GM12878 (cell line): ENCODE measurements around the gene LRRC3B. TPM values are rescaled to one million over a fixed set of nuclear protein-coding genes. Genes with fewer than 3 reads are reported as not detected.

Experiments used
- ATAC-seq: fragments of 200-7000 bp; cut with Tn5 transposase; 3 replicates; pipeline ENCODE4 v1.9.1; 2020; ENCODE audit warnings: mild to moderate bottlenecking, moderate library complexity
- BruUV-seq: library from RNA; stranded (reverse); fragments of 400-500 nt; replicated peaks from 2 replicates; lab custom pipeline; 2021; lab: Mats Ljungman, UMichigan
- CTCF ChIA-PET: fragments of 300-600 bp; sonication (Branson Sonifier 250); formaldehyde crosslinking; extraction: SDS; loops from one replicate; lab custom pipeline; 2021; ENCODE audit warnings: inconsistent platforms; lab: Yijun Ruan, JAX
- POLR2A ChIA-PET: fragments of 350-600 bp; formaldehyde crosslinking; extraction: SDS; loops from one replicate; lab custom pipeline; 2021; ENCODE audit warnings: inconsistent platforms; lab: Charles Lee
- RAD21 ChIA-PET: fragments of 300-600 bp; sonication (Branson Sonifier 250); formaldehyde crosslinking; loops from one replicate; lab custom pipeline; 2023; ENCODE audit warnings: antibody characterized with exemption; ENCODE audit not compliant: unreplicated experiment; lab: Charles Lee
- SMC1A ChIA-PET: fragments of 300-600 bp; sonication (Branson Sonifier 250); formaldehyde crosslinking; loops from one replicate; lab custom pipeline; 2023; ENCODE audit not compliant: unreplicated experiment, uncharacterized antibody; lab: Charles Lee
- DNase-seq: peaks from one replicate; pipeline ENCODE4 v3.0.0-alpha.2; 2011; ENCODE audit warnings: low read depth, low spot score
- FAIRE-seq: peaks from 3 replicates; lab custom pipeline; 2011; peaks lifted over from hg19 to GRCh38; lab: Jason Lieb, UNC
- H2AFZ ChIP-seq: 2 replicates; pipeline ENCODE4 v1.6.0; 2011; ENCODE audit warnings: low read depth, low read length, control low read depth; ENCODE audit not compliant: control insufficient read depth
- H3K27ac ChIP-seq: 2 replicates; pipeline ENCODE4 v1.5.1; 2011; ENCODE audit warnings: control low read depth; ENCODE audit not compliant: control insufficient read depth, insufficient read depth
- H3K27me3 ChIP-seq, 2 experiments: replicated peaks in 1 of 2; 2 replicates each; pipeline versions ENCODE4 v1.6.0 to v1.6.1; 2011; ENCODE audit warnings: low read length in 1 of 2; ENCODE audit not compliant: control insufficient read depth in 2 of 2, insufficient read depth in 2 of 2
- H3K36me3 ChIP-seq, 2 experiments: 2 replicates each; pipeline ENCODE4 v1.5.1; 2011; ENCODE audit warnings: low read length in 1 of 2; ENCODE audit not compliant: control insufficient read depth in 2 of 2, insufficient read depth in 2 of 2
- H3K4me1 ChIP-seq: 2 replicates; pipeline ENCODE4 v1.6.1; 2011; ENCODE audit warnings: mild to moderate bottlenecking, low read length, moderate library complexity, mixed read lengths; ENCODE audit not compliant: control insufficient read depth, insufficient read depth
- H3K4me2 ChIP-seq: 2 replicates; pipeline ENCODE4 v1.6.0; 2011; ENCODE audit warnings: control low read depth; ENCODE audit not compliant: control insufficient read depth, insufficient read depth
- H3K4me3 ChIP-seq: fragments of 200-600 bp; sonication (generic); 2 replicates; pipeline ENCODE4 v1.5.1; 2016
- H3K79me2 ChIP-seq: 2 replicates; pipeline ENCODE4 v1.6.0; 2011; ENCODE audit warnings: low read length; ENCODE audit not compliant: control insufficient read depth, insufficient read depth
- H3K9ac ChIP-seq: 2 replicates; pipeline ENCODE4 v1.8.0; 2011; ENCODE audit warnings: low read length, control low read depth, mixed read lengths; ENCODE audit not compliant: control insufficient read depth, insufficient read depth
- H3K9me3 ChIP-seq: replicated peaks from 3 replicates; pipeline ENCODE4 v1.5.1; 2011; ENCODE audit warnings: mild to moderate bottlenecking, low read length; ENCODE audit not compliant: control insufficient read depth, insufficient read depth
- H4K20me1 ChIP-seq: 2 replicates; pipeline ENCODE4 v1.6.0; 2011; ENCODE audit not compliant: control insufficient read depth, insufficient read depth
- CEBPB ChIP-seq, 2 experiments: fragments of 150-350 bp in 1 of 2; IDR thresholded peaks; 2 replicates each; pipeline ENCODE4 v1.6.1; 2012 to 2014; ENCODE audit warnings: low read depth in 2 of 2, low read length in 2 of 2, borderline replicate concordance in 1 of 2, inconsistent platforms in 1 of 2
- DPF2 ChIP-seq: fragments of 450-650 bp; IDR thresholded peaks from 2 replicates; pipeline ENCODE4 v1.6.1; 2017; ENCODE audit warnings: mild to moderate bottlenecking
- EGR1 ChIP-seq, 2 experiments: IDR thresholded peaks; 1 replicate in 1 of 2; 2 replicates in 1 of 2; pipeline ENCODE4 v1.6.1; 2011 to 2012; ENCODE audit warnings: low read depth in 2 of 2, low read length in 2 of 2, borderline replicate concordance in 1 of 2, mild to moderate bottlenecking in 1 of 2, moderate library complexity in 1 of 2
- NFYB ChIP-seq: IDR thresholded peaks from 2 replicates; pipeline ENCODE4 v1.6.1; 2011; ENCODE audit warnings: low read depth, mild to moderate bottlenecking, low read length, improper control_type of control experiment, moderate library complexity; ENCODE audit not compliant: insufficient read depth
- TAF1 ChIP-seq: IDR thresholded peaks from 2 replicates; pipeline ENCODE4 v1.6.1; 2011; ENCODE audit warnings: mild to moderate bottlenecking, low read depth, low read length, borderline replicate concordance
- WGBS: methylation state at CpG from one replicate; pipeline ENCODE4 v1.1.6; 2016; ENCODE audit warnings: low lambda C conversion rate; ENCODE audit not compliant: insufficient replicate concordance, insufficient coverage; ENCODE audit errors: missing lambda C conversion rate; 5-methylcytosine and 5-hydroxymethylcytosine counted together
- in situ Hi-C: fragments of 300-500 bp; cut with MboI; formaldehyde crosslinking; loops from 9 replicates; pipeline ENCODE4 v1.14.3; 2018; ENCODE audit warnings: mixed read lengths
- intact Hi-C: fragments of 100-400 bp; cut with micrococcal nuclease; formaldehyde crosslinking; loops from one replicate; pipeline ENCODE4 v1.14.2; 2022; ENCODE audit not compliant: unreplicated experiment
- polyA plus RNA-seq, 11 experiments: library from polyadenylated mRNA; depleted of rRNA in 4 of 11; unstranded in 6 of 11; stranded (reverse) in 5 of 11; fragments of >200 nt; fragmentation: Nextera tagmentation in 4 of 11; fragmentation: Illumina TruSeq in 1 of 11; extraction: Ambion mirVana in 4 of 11; extraction: Trizol in 1 of 11; gene quantifications; 1 replicate in 1 of 11; 2 replicates in 10 of 11; pipeline versions ENCODE4 v1.2.1 to v1.2.3, GENCODE V29; 2011 to 2016; ENCODE audit warnings: inconsistent platforms in 2 of 11, missing spikeins in 2 of 11, low read depth in 1 of 11
- total RNA-seq, 4 experiments: library from RNA; depleted of rRNA in 3 of 4; stranded (reverse); fragments of >200 nt in 3 of 4; fragmentation: Illumina TruSeq in 1 of 4; extraction: Trizol in 1 of 4; gene quantifications; 2 replicates each; pipeline versions ENCODE4 v1.2.1 to v1.2.3, GENCODE V29; 2013 to 2021
- TF ChIP-seq, protein P1 (sequence below): IDR thresholded peaks from 2 replicates; pipeline ENCODE4 v1.6.1; 2012; ENCODE audit warnings: low read length, inconsistent platforms
- TF ChIP-seq, protein P2 (sequence below), 3 experiments: IDR thresholded peaks in 2 of 3; conservative IDR thresholded peaks in 1 of 3; 2 replicates each; pipeline ENCODE4 v1.5.1; 2011; ENCODE audit warnings: low read depth in 3 of 3, low read length in 3 of 3, mild to moderate bottlenecking in 3 of 3, control low read depth in 2 of 3, moderate library complexity in 2 of 3, inconsistent platforms in 1 of 3, mixed read lengths in 1 of 3; ENCODE audit not compliant: control insufficient read depth in 2 of 3, insufficient read depth in 1 of 3; ENCODE audit errors: extremely low read depth in 1 of 3
- TF ChIP-seq, protein P3 (sequence below): fragments of 450-650 bp; IDR thresholded peaks from 2 replicates; pipeline ENCODE4 v1.6.1; 2017; ENCODE audit warnings: mild to moderate bottlenecking, low read depth, inconsistent platforms; ENCODE audit not compliant: poor library complexity, severe bottlenecking

Gene LRRC3B
- total and polyA plus RNA-seq, 10 of the 15 experiments (the other 5 are each of a cell fraction or from before 2014, with no cell fraction given), result not detected

DNA sequence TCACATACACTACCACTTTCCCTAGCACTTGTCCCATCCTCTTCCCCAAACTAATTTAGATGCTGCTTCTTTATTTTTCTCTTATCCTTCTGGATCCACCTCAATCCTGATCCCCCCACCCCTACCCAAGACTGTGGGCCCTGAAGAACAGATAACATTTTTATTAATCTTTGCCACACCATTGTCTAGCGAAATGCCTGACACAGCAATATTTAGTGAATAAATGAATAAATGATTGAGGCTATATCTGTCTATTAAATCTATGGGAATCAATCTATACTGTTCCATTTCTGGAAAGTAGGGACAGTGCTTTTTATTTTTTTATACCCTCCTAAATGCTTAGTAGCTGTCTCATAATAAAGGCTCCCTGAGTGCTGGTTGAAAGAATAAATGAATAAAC is 32.9 kb upstream of the LRRC3B start:
- Histone ChIP-seq H3K27me3 (no peaks in the 10 kb centered on the region), H3K4me2 (no peak overlapping the region), H3K9ac (no peak overlapping the region), H3K36me3 (no peaks in the 10 kb centered on the region), H3K4me1 (no peaks in the 10 kb centered on the region), H4K20me1 (no peaks in the 10 kb centered on the region), H3K27ac (no peak overlapping the region), H2AFZ (no peak overlapping the region), H3K9me3 (no peaks in the 10 kb centered on the region), H3K4me3 (no peak overlapping the region), H3K79me2 (no peaks in the 10 kb centered on the region)
- BruUV-seq, result no TSS peak
- ChIA-PET POLR2A (no interaction called here), RAD21 (no interaction called here), SMC1A (no interaction called here), CTCF (no interaction called here)
- FAIRE-seq (no peak), DNase-seq (no peak), ATAC-seq (no peak)
- WGBS, result 0% methylated on average over 1 of the region's 1 CpG
- TF ChIP-seq, protein P1, sequence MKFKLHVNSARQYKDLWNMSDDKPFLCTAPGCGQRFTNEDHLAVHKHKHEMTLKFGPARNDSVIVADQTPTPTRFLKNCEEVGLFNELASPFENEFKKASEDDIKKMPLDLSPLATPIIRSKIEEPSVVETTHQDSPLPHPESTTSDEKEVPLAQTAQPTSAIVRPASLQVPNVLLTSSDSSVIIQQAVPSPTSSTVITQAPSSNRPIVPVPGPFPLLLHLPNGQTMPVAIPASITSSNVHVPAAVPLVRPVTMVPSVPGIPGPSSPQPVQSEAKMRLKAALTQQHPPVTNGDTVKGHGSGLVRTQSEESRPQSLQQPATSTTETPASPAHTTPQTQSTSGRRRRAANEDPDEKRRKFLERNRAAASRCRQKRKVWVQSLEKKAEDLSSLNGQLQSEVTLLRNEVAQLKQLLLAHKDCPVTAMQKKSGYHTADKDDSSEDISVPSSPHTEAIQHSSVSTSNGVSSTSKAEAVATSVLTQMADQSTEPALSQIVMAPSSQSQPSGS, result no peak
- TF ChIP-seq EGR1 (IDR thresholded peaks at IDR 0.05; ENCODE audit: borderline replicate concordance in 1 of 2, low read depth in 2 of 2, low read length in 2 of 2) (no peak), NFYB (no peak)
- intact Hi-C loops (no loop called here), in situ Hi-C loops (no loop called here)

DNA sequence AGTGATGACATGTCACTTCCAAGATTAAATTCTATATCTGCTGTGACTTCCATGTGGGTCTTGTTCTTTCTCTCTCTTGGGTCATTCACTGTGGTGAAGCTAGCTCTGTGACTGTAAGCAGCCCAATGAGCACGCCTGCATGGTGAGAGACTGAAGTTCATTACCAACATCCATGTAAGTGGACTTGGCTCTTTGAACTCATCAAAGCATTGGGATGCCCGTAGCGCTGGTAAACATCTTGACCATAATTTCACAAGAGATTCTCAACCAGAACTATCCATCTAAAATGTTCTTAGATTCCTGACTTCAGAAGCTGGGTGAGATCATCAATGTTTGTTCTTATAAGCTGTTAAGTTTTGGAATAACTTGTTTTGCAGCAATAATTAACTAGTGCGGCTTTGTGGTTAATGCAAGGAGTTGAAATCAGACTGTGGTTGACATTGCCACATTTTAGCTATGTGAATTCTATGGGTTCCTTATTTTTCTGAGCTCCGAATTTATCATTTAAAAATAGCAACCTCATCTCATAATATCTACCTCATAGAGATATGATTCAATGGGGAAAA is 31.6 kb upstream of the LRRC3B start:
- 3% methylated on average over 5 of the region's 5 CpGs for WGBS
- Histone ChIP-seq H3K27me3 (no peaks in the 10 kb centered on the region), H3K9ac (no peak overlapping the region), H3K4me3 (no peak overlapping the region), H3K9me3 (no peaks in the 10 kb centered on the region), H2AFZ (no peak overlapping the region), H3K4me2 (no peak overlapping the region), H3K36me3 (no peaks in the 10 kb centered on the region), H3K4me1 (no peaks in the 10 kb centered on the region), H4K20me1 (no peaks in the 10 kb centered on the region), H3K79me2 (no peaks in the 10 kb centered on the region), H3K27ac (no peak overlapping the region)
- ATAC-seq, result no peak
- BruUV-seq, result no TSS peak
- ChIA-PET RAD21 (interaction anchor here (0.5 kb wide), 1 partner anchor 37 kb away, joined by 3 read pairs; no protein-coding TSS in a partner anchor), CTCF (no interaction called here), POLR2A (no interaction called here), SMC1A (no interaction called here)
- intact Hi-C loops (no loop called here), in situ Hi-C loops (no loop called here)
- DNase-seq, result no peak
- no peak for FAIRE-seq
- TF ChIP-seq DPF2, result no peak
- TF ChIP-seq, protein P2, sequence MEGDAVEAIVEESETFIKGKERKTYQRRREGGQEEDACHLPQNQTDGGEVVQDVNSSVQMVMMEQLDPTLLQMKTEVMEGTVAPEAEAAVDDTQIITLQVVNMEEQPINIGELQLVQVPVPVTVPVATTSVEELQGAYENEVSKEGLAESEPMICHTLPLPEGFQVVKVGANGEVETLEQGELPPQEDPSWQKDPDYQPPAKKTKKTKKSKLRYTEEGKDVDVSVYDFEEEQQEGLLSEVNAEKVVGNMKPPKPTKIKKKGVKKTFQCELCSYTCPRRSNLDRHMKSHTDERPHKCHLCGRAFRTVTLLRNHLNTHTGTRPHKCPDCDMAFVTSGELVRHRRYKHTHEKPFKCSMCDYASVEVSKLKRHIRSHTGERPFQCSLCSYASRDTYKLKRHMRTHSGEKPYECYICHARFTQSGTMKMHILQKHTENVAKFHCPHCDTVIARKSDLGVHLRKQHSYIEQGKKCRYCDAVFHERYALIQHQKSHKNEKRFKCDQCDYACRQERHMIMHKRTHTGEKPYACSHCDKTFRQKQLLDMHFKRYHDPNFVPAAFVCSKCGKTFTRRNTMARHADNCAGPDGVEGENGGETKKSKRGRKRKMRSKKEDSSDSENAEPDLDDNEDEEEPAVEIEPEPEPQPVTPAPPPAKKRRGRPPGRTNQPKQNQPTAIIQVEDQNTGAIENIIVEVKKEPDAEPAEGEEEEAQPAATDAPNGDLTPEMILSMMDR (IDR thresholded peaks at IDR 0.05 in 2 of 3, conservative IDR thresholded peaks at IDR 0.05 in 1 of 3; ENCODE audit: control insufficient read depth in 2 of 3, extremely low read depth in 1 of 3, insufficient read depth in 1 of 3, low read depth in 3 of 3, low read length in 3 of 3), result no peak
- TF ChIP-seq, protein P3, sequence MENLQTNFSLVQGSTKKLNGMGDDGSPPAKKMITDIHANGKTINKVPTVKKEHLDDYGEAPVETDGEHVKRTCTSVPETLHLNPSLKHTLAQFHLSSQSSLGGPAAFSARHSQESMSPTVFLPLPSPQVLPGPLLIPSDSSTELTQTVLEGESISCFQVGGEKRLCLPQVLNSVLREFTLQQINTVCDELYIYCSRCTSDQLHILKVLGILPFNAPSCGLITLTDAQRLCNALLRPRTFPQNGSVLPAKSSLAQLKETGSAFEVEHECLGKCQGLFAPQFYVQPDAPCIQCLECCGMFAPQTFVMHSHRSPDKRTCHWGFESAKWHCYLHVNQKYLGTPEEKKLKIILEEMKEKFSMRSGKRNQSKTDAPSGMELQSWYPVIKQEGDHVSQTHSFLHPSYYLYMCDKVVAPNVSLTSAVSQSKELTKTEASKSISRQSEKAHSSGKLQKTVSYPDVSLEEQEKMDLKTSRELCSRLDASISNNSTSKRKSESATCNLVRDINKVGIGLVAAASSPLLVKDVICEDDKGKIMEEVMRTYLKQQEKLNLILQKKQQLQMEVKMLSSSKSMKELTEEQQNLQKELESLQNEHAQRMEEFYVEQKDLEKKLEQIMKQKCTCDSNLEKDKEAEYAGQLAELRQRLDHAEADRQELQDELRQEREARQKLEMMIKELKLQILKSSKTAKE, result no peak
- no peak for TF ChIP-seq CEBPB (IDR thresholded peaks at IDR 0.05; ENCODE audit: borderline replicate concordance in 1 of 2, low read depth in 2 of 2, low read length in 2 of 2)
- no peak for TF ChIP-seq TAF1
